Esophagus squamous epithelium (tissue), 5 donors: ENCODE results near the gene GCNT2. TPM values are rescaled to one million over a fixed set of nuclear protein-coding genes. Genes with fewer than 3 reads are reported as not detected.
"Not testable (repeated sequence)": the region's sequence is repeated elsewhere in the genome, so short reads cannot be mapped to it uniquely, and the experiment has no call there.

Source experiments
- DNase-seq: peaks from one replicate; lab custom pipeline; 2025; lab: John Stamatoyannopoulos, UW
- H3K27ac ChIP-seq, 4 donors: fragments of 200-600 bp; sonication (generic); one replicate each; pipeline ENCODE4 v1.5.1; 2016 to 2019; ENCODE audit warnings: mild to moderate bottlenecking in 1 of 4
- H3K27me3 ChIP-seq, 4 donors: fragments of 200-600 bp; sonication (generic); 1 replicate in 3 of 4; 2 replicates in 1 of 4; pipeline versions ENCODE4 v1.5.1 to v1.6.0; 2017 to 2021; ENCODE audit warnings: antibody characterized with exemption in 1 of 4
- H3K36me3 ChIP-seq, 3 donors: fragments of 200-600 bp; sonication (generic); one replicate each; pipeline ENCODE4 v1.5.1; 2016 to 2019
- H3K4me1 ChIP-seq, 3 donors: fragments of 200-600 bp; sonication (generic); one replicate each; pipeline ENCODE4 v1.5.1; 2017 to 2019
- H3K4me3 ChIP-seq, 4 donors: fragments of 200-600 bp; sonication (generic); 1 replicate in 3 of 4; 2 replicates in 1 of 4; pipeline ENCODE4 v1.5.1; 2016 to 2019; ENCODE audit warnings: mild to moderate bottlenecking in 2 of 4, moderate library complexity in 1 of 4
- H3K9me3 ChIP-seq, 3 donors: fragments of 200-600 bp; sonication (generic); one replicate each; pipeline ENCODE4 v1.5.1; 2016 to 2019
- POLR2A ChIP-seq, 4 donors: fragments of 450-650 bp; IDR thresholded peaks; one replicate each; pipeline ENCODE4 v1.6.1; 2017; ENCODE audit warnings: antibody characterized with exemption in 4 of 4, mild to moderate bottlenecking in 4 of 4, moderate library complexity in 3 of 4
- WGBS, 2 donors: methylation state at CpG; one replicate each; pipeline ENCODE4 v1.1.5; 2018; 5-methylcytosine and 5-hydroxymethylcytosine counted together
- intact Hi-C: fragments of 100-400 bp; cut with DNase I; formaldehyde crosslinking; loops from one replicate; pipeline ENCODE4 v1.15.0; 2022
- total RNA-seq, 4 donors: library from RNA; depleted of rRNA; stranded (reverse); fragments of >200 nt; gene quantifications; one replicate each; pipeline ENCODE4 v1.1.0, GENCODE V29; 2016
- TF ChIP-seq, protein P1 (sequence below), 6 experiments: fragments of 450-650 bp in 4 of 6; fragments of 200-600 bp in 2 of 6; sonication (generic) in 2 of 6; IDR thresholded peaks; one replicate each; pipeline ENCODE4 v1.5.1; 2016 to 2019; ENCODE audit warnings: antibody characterized with exemption in 6 of 6, mild to moderate bottlenecking in 4 of 6, moderate library complexity in 4 of 6
- donor health status: DM: yes; HTN: yes; CAD: no.

GCNT2 gene
- total RNA-seq, 4 donors from 2014 or later = 6.9 to 17.2 (median 8.9) TPM

DNA sequence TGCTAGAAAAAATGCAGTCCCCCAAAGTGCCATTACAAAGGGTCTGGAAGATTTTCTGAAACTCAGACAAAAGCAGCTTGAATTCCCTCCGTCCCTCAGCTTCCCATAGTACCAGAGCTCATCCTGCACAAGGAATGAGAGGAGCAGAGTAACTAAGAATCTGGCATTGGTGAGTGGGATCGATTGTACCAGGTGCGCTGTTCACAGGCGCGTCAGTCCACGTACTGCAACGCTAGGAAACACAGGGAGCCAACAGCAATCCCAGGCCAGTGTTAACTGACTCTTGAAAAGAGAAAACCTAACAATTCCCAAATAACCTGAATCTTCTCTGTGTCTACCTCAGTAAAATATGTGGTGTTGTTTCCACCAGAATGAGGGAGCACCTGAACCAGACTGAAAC, 77.9 kb downstream of the GCNT2 start:
- Histone ChIP-seq H3K4me1 (peaks cover 0 to 15% (median 0%) of the 10 kb centered on the region in 3 donors), H3K27ac (no peak overlapping the region), H3K4me3 (no peak overlapping the region), H3K36me3 (no peaks in the 10 kb centered on the region), H3K27me3 (no peaks in the 10 kb centered on the region), H3K9me3 (no peaks in the 10 kb centered on the region)
- DNase-seq = no peak
- 82 to 98% methylated on average over 6 to 7 of the region's 7 CpGs for WGBS, 2 donors
- intact Hi-C loops = no loop called here
- TF ChIP-seq, protein P1, sequence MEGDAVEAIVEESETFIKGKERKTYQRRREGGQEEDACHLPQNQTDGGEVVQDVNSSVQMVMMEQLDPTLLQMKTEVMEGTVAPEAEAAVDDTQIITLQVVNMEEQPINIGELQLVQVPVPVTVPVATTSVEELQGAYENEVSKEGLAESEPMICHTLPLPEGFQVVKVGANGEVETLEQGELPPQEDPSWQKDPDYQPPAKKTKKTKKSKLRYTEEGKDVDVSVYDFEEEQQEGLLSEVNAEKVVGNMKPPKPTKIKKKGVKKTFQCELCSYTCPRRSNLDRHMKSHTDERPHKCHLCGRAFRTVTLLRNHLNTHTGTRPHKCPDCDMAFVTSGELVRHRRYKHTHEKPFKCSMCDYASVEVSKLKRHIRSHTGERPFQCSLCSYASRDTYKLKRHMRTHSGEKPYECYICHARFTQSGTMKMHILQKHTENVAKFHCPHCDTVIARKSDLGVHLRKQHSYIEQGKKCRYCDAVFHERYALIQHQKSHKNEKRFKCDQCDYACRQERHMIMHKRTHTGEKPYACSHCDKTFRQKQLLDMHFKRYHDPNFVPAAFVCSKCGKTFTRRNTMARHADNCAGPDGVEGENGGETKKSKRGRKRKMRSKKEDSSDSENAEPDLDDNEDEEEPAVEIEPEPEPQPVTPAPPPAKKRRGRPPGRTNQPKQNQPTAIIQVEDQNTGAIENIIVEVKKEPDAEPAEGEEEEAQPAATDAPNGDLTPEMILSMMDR (IDR thresholded peaks at IDR 0.05) = no peak
- no peak for TF ChIP-seq POLR2A (IDR thresholded peaks at IDR 0.05)

DNA sequence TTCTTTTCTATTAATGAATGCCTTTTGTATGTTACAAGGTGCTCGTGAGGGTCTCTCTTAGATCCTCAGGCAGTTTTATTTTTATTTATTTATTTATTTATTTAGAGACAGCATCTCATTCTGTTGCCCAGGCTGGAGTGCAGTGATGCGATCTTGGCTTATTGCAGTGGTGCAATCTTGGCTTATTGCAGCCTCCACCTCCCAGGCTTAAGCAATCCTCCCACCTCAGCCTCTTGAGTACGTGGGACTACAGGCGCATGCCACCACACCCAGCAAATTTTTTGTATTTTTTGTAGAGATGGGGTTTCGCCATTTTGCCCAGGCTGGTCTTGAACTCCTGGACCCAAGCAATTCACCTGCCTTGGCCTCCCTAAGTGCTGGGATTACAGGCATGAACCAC, 79.5 kb downstream of the GCNT2 start:
- intact Hi-C loops, H3K27me3 ChIP-seq, H3K4me3 ChIP-seq, H3K27ac ChIP-seq, DNase-seq, H3K4me1 ChIP-seq, H3K36me3 ChIP-seq, H3K9me3 ChIP-seq: not testable (repeated sequence)
- WGBS, 2 donors = 79 to 84% methylated on average over 5 of the region's 5 CpGs

DNA sequence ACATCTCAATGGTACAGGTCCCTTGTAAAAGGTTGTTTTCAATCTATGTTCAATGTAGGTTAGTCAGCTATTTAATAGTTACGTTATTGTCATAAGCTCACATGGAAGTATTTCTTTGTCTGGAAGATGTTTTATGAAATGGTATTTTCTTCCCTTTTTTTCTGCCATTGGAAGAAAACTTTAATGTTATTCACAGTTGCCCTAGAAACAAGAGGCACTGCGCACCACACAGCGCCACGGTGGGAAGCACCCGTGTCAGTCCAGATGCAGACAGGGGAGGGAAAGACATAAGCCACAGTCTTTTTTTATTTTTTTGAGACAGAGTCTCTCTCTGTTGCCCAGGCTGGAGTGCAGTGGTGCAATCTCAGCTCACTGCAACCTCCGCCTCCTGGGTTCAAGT, 82.1 kb downstream of the GCNT2 start:
- DNase-seq = no peak
- Histone ChIP-seq H3K4me3 (no peak overlapping the region), H3K27ac (no peak overlapping the region), H3K9me3 (no peaks in the 10 kb centered on the region), H3K36me3 (no peaks in the 10 kb centered on the region), H3K4me1 (no peaks in the 10 kb centered on the region), H3K27me3 (no peaks in the 10 kb centered on the region)
- WGBS, 2 donors = 88% methylated on average over 6 of the region's 6 CpGs
- intact Hi-C loops = no loop called here
- TF ChIP-seq, protein P1 (IDR thresholded peaks at IDR 0.05) = no peak
- no peak for TF ChIP-seq POLR2A (IDR thresholded peaks at IDR 0.05)

GRCh38 chr6:10609038-10609437, 87.9 kb downstream of the GCNT2 start:
- H3K4me3 ChIP-seq = no peak overlapping the region
- no peaks in the 10 kb centered on the region for H3K36me3 ChIP-seq
- intact Hi-C loops = no loop called here
- WGBS, 2 donors = 100% methylated on average over 1 of the region's 1 CpG
- H3K27ac ChIP-seq = no peak overlapping the region
- H3K27me3 ChIP-seq = no peaks in the 10 kb centered on the region
- no peaks in the 10 kb centered on the region for H3K9me3 ChIP-seq
- peaks cover 0 to 14% (median 4%) of the 10 kb centered on the region in 3 donors for H3K4me1 ChIP-seq
- DNase-seq = no peak
- TF ChIP-seq, protein P1 (IDR thresholded peaks at IDR 0.05) = no peak
- no peak for TF ChIP-seq POLR2A (IDR thresholded peaks at IDR 0.05)

DNA sequence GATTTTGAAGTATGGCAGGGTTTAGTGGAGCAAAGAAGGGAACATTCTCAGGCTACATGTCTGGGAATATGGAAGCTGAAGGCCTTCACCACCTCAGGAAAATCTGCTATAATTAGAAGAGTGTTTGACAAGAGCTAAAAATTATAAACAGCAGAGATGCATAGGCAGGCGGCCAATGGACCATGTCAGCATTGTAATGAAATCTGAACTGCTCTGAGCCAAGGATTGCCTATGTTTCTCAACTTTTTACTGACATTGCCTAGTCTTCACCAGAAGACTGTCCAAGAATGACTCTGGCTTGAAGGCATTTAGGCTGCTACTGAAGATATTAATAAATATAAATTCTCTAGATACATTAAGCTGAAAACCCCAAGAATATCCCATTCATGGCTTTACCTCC, 89.1 kb downstream of the GCNT2 start:
- no peak for DNase-seq
- no peak overlapping the region for H3K4me3 ChIP-seq
- H3K27ac ChIP-seq = no peak overlapping the region
- no peaks in the 10 kb centered on the region for H3K27me3 ChIP-seq
- H3K36me3 ChIP-seq = no peaks in the 10 kb centered on the region
- H3K9me3 ChIP-seq = no peaks in the 10 kb centered on the region
- intact Hi-C loops = no loop called here
- TF ChIP-seq, protein P1 (IDR thresholded peaks at IDR 0.05) = no peak
- TF ChIP-seq POLR2A (IDR thresholded peaks at IDR 0.05) = no peak
- whole genome bisulfite sequencing, 2 donors = 63 to 69% methylated on average over 1 of the region's 1 CpG
- peaks cover 0 to 14% (median 4%) of the 10 kb centered on the region in 3 donors for H3K4me1 ChIP-seq

DNA sequence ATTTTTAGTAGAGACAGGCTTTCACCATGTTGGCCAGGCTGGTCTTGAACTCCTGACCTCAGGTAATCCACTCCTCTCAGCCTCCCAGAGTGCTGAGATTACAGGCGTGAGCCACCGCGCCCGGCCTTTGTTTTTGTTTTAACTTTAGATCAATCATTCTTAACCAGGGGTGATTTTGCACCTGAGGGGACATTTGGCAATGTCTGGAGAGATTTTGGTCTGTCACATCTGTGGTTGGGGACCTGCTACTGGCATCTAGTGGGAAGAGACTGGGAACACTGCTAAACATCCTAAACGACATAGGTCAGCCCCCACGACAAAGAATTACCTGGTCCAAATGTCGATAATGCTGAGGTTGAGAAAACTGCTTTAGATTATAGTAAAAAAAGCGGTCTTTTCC, 91.0 kb downstream of the GCNT2 start:
- intact Hi-C loops = no loop called here
- Histone ChIP-seq H3K4me1 (peaks cover 0 to 14% (median 4%) of the 10 kb centered on the region in 3 donors), H3K27me3 (no peaks in the 10 kb centered on the region), H3K9me3 (no peaks in the 10 kb centered on the region), H3K4me3 (no peak overlapping the region), H3K36me3 (no peaks in the 10 kb centered on the region), H3K27ac (peak overlapping the region in 1 of 4 donors; percentile 26)
- no peak for TF ChIP-seq POLR2A (IDR thresholded peaks at IDR 0.05)
- TF ChIP-seq, protein P1 (IDR thresholded peaks at IDR 0.05) = no peak
- WGBS, 2 donors = 84 to 86% methylated on average over 4 to 8 of the region's 8 CpGs
- DNase-seq = no peak
